Muscle layer of duodenum (tissue), 2 donors: ENCODE data around the gene B3GAT1.

Experiments used
- H3K27ac ChIP-seq: one replicate; pipeline ENCODE4 v1.7.0; 2013; ENCODE audit warnings: mild to moderate bottlenecking, low read length
- H3K27me3 ChIP-seq: one replicate; pipeline ENCODE4 v1.7.0; 2013; ENCODE audit warnings: low read depth, mild to moderate bottlenecking, control low read depth, low read length
- H3K36me3 ChIP-seq, 2 donors: one replicate each; pipeline ENCODE4 v1.7.0; 2013; ENCODE audit warnings: low read length in 2 of 2, control low read depth in 1 of 2, mild to moderate bottlenecking in 1 of 2; ENCODE audit not compliant: insufficient read depth in 2 of 2, control insufficient read depth in 1 of 2
- H3K4me1 ChIP-seq, 2 donors: one replicate each; pipeline ENCODE4 v1.7.0; 2013; ENCODE audit warnings: low read length in 2 of 2, mild to moderate bottlenecking in 2 of 2, control low read depth in 1 of 2, moderate library complexity in 1 of 2; ENCODE audit not compliant: insufficient read depth in 2 of 2, control insufficient read depth in 1 of 2
- H3K4me3 ChIP-seq, 2 donors: one replicate each; pipeline ENCODE4 v1.7.0; 2013; ENCODE audit warnings: low read length in 2 of 2, low read depth in 1 of 2, mild to moderate bottlenecking in 1 of 2
- H3K9me3 ChIP-seq, 2 donors: one replicate each; pipeline ENCODE4 v1.7.0; 2013; ENCODE audit warnings: low read length in 2 of 2, control low read depth in 1 of 2, mild to moderate bottlenecking in 1 of 2; ENCODE audit not compliant: control insufficient read depth in 1 of 2
- donor health status: healthy.

B3GAT1 gene

DNA sequence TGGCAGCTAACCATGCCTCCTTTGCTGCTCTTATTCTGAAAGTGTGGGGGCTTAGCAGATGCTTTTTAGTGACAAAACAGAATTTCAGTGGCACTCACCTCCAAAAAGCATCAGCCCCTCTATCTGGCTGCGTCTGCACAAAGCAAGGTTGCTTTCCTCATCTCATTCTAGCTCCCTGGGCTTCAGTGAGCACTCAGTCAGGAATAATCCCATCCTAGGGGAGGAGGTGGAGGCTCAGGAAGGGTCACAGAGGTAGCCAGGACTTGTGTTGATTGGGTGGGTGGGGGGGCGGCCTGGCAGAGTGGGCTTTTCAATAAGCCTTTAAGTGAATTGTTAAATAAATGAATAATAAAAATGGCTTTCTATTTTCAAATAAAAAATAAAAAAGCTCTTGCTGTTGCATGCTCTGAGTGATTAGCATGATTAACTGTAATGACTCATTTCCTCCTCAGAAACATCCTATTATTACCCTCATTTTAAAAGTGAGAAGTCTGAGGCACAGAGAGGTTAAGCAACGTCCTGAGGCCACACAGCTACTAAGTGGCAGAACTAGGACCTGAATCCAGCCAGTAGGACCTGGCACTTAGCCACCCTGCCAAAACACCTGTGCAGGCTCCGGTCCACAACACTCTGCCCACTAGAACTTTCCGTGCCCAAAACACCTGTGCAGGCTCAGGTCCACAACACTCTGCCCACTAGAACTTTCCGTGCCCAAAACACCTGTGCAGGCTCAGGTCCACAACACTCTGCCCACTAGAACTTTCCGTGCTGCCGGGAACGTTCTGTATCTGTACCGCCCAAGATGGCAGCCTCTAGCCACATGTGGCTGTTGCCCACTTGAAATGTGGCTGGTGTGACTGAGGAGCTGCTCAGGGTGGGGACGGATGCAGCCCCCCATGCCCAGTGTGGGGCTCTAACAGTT is 5.5 kb downstream of the B3GAT1 start:
- H3K4me3 ChIP-seq = no peak overlapping the region
- no peaks in the 10 kb centered on the region for H3K9me3 ChIP-seq
- no peak overlapping the region for H3K27ac ChIP-seq
- peaks cover 24% of the 10 kb centered on the region for H3K27me3 ChIP-seq
- no peaks in the 10 kb centered on the region for H3K36me3 ChIP-seq
- peaks cover 0 to 9% of the 10 kb centered on the region in 2 donors for H3K4me1 ChIP-seq

DNA sequence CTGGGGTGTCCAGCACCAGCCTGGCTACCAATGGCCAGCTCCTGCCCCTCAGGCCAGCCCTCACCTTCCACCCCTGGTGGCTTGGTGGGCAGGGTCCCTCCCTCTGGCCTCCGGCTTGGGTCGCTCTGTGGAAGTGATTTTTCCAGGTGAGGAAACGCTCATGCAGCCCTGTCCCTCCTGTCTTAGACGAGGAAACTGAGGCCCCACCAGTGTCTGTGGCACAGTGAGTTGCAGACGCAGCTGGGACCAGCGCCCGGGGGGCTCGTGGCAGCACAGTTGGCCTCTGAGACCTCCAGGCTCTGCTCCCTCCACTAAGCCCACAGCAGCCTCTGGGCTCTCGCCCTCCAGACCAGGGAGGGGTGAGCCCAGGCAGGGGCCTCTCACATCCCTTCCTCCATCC is 6.2 kb downstream of the B3GAT1 start:
- H3K4me1 ChIP-seq = peaks cover 0 to 2% of the 10 kb centered on the region in 2 donors
- no peak overlapping the region for H3K4me3 ChIP-seq
- H3K9me3 ChIP-seq = no peaks in the 10 kb centered on the region
- H3K27ac ChIP-seq = no peak overlapping the region
- H3K27me3 ChIP-seq = peaks cover 17% of the 10 kb centered on the region
- H3K36me3 ChIP-seq = no peaks in the 10 kb centered on the region

DNA sequence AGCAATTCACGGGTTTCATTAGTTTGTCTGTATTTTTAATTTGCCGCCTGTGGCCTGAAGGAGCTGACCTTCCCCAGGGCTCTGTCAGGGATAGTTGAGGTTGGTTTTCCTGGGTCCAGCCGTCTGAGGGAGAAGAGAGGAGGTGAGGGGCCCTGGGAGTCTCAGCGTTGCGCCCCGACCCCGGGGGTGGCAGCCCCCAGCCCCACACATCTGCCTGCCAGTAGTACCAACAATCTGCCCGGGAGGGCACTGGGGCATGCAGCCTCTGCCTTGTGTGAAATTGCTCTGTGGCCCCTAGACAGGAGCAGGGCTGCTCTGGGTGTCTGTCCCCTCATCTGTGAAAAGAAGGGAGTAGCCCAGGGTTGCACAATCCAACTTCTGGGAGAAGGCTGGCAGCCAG is 6.6 kb downstream of the B3GAT1 start:
- H3K4me1 ChIP-seq = no peaks in the 10 kb centered on the region
- H3K27me3 ChIP-seq = peaks cover 13% of the 10 kb centered on the region
- no peak overlapping the region for H3K27ac ChIP-seq
- no peak overlapping the region for H3K4me3 ChIP-seq
- H3K36me3 ChIP-seq = no peaks in the 10 kb centered on the region
- no peaks in the 10 kb centered on the region for H3K9me3 ChIP-seq

DNA sequence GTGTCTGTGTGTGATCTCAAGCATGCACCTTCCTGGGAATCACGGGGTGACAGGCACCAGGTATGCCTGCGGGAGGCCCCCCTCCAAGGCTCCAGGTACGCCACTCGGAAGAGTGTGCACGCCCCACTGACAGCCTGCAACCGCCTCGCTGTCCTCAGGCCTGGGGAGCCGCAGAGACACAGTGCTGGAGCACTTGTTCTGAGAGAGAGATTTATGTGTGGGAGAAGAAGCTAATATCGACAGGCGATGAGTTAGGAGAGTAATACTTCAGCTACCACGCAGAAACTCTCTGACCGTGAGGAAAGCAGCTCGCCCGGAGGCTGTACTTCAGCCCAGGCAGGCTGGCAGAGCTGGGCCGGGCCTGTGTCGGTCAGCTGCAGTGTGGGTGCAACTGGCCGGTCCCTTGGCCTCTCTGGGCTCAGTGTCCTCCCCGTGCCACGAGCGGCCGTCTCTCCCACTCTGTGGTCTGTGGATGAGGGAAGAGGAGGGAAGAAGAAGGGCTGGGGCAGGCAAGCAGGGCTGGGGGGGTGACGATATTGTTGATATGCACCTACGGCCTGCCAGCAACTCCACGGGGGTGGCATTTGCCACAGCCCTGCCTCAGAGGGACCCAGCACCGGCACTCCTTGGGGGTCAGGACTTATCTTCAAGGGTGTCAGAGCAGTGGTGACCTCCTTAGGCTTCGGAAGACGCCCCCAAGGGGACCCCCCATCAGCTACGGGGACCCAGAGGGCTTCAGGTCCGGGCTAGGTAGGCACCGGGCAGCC is 7.3 kb downstream of the B3GAT1 start:
- H3K4me3 ChIP-seq = no peak overlapping the region
- no peak overlapping the region for H3K27ac ChIP-seq
- H3K4me1 ChIP-seq = no peaks in the 10 kb centered on the region
- H3K9me3 ChIP-seq = no peaks in the 10 kb centered on the region
- H3K36me3 ChIP-seq = no peaks in the 10 kb centered on the region
- peaks cover 7% of the 10 kb centered on the region for H3K27me3 ChIP-seq

DNA sequence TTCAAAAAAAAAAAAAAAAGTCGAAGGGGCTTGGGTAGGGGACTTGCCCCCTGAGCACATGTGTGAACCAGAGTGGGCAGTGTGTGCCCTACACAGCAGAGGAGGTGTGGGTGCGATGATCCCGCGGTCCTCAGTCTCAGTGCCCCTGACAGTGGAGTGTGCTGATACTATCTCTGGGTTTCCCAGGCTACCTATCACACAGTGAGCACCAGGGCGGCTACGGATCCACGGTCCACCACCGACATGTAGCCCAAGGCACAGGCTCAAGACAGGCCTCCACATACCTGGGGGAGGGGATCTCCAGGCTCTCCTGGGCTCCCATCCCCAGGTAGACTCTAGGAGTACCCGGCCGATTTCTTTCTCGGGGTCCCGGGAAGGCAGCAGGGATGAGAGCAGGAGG is 9.1 kb downstream of the B3GAT1 start:
- no peak overlapping the region for H3K27ac ChIP-seq

DNA sequence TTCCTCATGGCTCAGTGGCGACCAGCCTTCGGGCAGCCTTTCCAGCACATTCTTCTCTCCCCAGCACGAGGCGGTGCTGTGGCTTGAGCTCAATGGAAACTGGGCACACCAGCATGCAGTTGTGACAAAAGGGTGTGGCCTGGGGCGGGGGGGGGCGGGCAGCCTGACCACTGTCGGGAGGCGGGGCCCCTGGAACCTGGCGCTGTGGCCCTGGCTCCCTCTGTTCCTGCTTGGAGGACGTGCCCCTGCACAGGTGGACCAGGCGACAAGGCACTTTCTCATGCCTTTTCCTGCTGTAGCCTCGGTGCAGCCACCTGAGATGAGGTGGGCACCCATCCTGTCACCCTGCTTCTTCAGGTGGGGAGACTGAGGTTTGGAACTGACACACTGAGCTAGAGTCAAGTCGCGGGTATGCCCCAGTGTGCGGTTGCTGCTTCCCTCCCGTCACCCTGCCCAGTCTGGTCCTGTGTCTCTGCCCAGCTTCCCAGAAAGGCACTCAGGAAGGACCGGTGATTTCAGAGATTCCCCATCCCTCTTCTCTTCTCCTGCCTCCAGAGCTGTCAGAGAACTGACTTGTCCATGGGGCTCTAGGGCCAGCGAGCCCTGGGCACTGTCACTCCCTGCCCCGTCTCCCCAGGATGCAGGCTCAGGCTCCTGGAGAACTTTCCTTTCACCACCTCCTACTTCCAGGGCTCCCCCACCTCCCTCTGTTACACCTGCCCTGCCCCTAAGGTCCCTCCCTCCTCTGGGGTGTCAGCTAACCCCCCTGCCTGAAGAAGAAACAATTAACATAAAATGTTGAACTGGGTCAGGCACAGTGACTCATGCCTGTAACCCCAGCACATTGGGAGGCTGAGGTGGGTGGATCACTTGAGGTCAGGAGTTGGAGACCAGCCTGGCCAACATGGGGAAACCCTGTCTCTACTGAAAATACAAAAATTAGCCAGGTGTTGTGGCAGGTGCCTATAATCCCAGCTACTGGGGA is 9.9 kb downstream of the B3GAT1 start:
- H3K4me1 ChIP-seq = no peaks in the 10 kb centered on the region
- no peaks in the 10 kb centered on the region for H3K27me3 ChIP-seq

More for the DNA sequence above, 9.1 kb downstream of the B3GAT1 start:
- no peak overlapping the region for H3K4me3 ChIP-seq
- H3K4me1 ChIP-seq = no peaks in the 10 kb centered on the region
- no peaks in the 10 kb centered on the region for H3K27me3 ChIP-seq
- no peaks in the 10 kb centered on the region for H3K36me3 ChIP-seq
- H3K9me3 ChIP-seq = no peaks in the 10 kb centered on the region

DNA sequence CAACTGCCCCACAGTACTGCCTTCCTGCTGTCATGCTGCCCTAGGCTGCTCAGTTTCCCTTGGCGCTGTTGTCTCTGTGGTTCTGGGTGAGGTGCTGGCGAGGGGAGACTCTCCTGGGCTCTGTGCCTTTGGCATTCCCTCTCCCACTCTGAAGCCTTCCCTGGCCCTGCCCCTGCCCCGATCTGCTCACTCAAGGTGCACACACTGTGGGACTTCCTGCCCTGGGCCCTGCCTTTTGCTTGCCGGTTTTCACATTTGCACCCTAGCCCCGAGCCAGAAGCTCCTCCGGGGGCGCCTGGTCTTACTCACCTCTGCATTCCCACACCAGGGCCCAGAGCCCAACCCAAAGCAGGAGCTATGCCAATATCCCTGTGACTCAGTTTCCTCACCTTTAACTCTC is 12.0 kb downstream of the B3GAT1 start:
- no peaks in the 10 kb centered on the region for H3K36me3 ChIP-seq
- H3K9me3 ChIP-seq = no peaks in the 10 kb centered on the region
- H3K4me1 ChIP-seq = no peaks in the 10 kb centered on the region
- H3K4me3 ChIP-seq = no peak overlapping the region
- no peak overlapping the region for H3K27ac ChIP-seq
- H3K27me3 ChIP-seq = no peaks in the 10 kb centered on the region

More for the DNA sequence above, 9.9 kb downstream of the B3GAT1 start:
- H3K9me3 ChIP-seq = no peaks in the 10 kb centered on the region
- H3K27ac ChIP-seq = no peak overlapping the region
- no peak overlapping the region for H3K4me3 ChIP-seq
- no peaks in the 10 kb centered on the region for H3K36me3 ChIP-seq

DNA sequence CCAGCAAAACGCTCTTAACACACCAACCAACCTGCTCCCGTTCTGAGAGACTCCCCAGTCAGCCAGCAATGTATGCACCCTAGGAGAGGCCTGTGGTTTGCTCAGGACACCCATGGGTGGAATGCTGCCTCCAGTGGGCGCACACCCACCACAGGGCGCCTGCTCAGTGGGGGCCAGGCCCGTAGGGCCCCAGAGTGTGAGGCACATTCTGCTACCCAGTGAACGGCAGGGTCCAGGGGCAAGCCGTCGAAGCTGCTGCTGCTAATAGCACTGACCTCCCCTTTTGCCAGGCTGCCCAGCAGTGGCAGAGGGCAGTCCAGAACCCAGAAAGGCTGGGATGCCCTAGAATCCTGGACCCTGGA is 12.8 kb downstream of the B3GAT1 start:
- no peaks in the 10 kb centered on the region for H3K4me1 ChIP-seq
- no peaks in the 10 kb centered on the region for H3K36me3 ChIP-seq
- no peak overlapping the region for H3K4me3 ChIP-seq
- H3K9me3 ChIP-seq = no peaks in the 10 kb centered on the region
- H3K27me3 ChIP-seq = no peaks in the 10 kb centered on the region
- H3K27ac ChIP-seq = no peak overlapping the region

DNA sequence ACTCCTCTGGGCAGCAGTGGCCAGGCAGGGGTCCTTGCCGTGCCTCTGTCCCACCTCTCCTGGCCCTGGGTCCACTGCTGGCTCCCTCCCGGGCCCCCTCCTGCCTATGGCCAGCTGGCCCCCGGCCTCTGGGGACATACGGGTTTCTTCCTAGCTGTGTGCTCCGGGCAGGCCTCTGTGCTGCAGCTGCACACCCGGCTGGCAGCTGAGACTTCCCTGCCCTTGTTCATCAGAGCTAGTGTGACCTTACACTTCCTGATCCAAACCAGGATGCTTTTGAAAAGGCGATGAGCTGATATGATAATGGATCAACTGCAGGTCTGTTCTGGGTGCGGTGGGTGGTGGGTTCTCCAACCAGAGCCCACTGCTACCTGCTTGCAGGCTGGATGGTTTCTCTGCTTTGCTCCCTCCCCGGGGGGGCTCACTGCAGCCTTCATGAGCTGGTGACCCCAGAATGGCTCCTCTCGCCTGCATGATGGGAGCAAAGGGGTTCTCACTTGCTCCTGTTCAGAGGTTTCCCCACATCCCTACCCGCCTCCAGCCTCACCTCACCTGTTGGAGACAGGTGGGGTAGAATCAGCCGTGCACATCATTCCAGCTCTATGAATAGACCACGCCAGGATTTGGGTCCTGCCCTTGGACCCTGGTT is 13.3 kb downstream of the B3GAT1 start:
- Histone ChIP-seq H3K4me3 (no peak overlapping the region), H3K27ac (no peak overlapping the region), H3K36me3 (no peaks in the 10 kb centered on the region), H3K4me1 (no peaks in the 10 kb centered on the region), H3K27me3 (no peaks in the 10 kb centered on the region), H3K9me3 (no peaks in the 10 kb centered on the region)

DNA sequence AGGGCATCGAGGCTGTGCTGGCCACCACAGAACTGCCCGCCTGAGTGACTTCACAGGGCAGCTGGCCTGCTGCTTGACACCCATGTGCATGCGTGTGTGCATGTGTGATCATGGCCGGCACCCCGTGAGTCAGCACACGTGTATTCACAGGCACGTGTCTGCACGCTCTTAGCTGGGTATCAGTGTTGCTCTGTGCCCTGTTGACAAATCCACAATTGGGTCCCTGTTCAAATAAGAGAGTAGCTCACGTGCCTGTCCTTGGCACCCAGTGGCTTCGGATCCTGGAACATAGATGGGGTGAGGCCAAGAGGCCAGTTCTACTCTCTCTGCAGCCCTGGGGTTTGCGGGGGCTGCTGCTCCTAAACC is 14.0 kb downstream of the B3GAT1 start:
- no peaks in the 10 kb centered on the region for H3K27me3 ChIP-seq
- H3K4me1 ChIP-seq = no peaks in the 10 kb centered on the region

More for the DNA sequence above, 14.0 kb downstream of the B3GAT1 start:
- Histone ChIP-seq H3K4me3 (no peak overlapping the region), H3K27ac (no peak overlapping the region), H3K9me3 (no peaks in the 10 kb centered on the region), H3K36me3 (no peaks in the 10 kb centered on the region)
